ENCODE data around the gene PDIA5. TPM values are rescaled to one million over a fixed set of nuclear protein-coding genes. Genes with fewer than 3 reads are reported as not detected.

PDIA5 gene
- polyA plus RNA-seq, 1 donor (not counting 4 experiments of a cell fraction or from before 2014, with no cell fraction given): 29.8 TPM

GRCh38 chr3:123020709-123021108 is 46.1 kb upstream of the PDIA5 start:
- Histone ChIP-seq H3K9me1 (ENCODE audit: control insufficient read depth, extremely low read depth, insufficient read depth, low read length) (no peaks in the 10 kb centered on the region), H3K36me3 (ENCODE audit: control insufficient read depth in 2 of 2, extremely low read depth in 1 of 2, insufficient read depth in 2 of 2, low read length in 2 of 2) (no peaks in the 10 kb centered on the region), H3K9ac (ENCODE audit: control insufficient read depth, extremely low read depth, insufficient read depth, low read length) (no peak overlapping the region), H3K9me3 (ENCODE audit: control insufficient read depth, low read depth, low read length) (no peaks in the 10 kb centered on the region), H3K4me3 (ENCODE audit: control insufficient read depth in 2 of 3, extremely low read depth in 1 of 3, insufficient read depth in 2 of 3, low read depth in 1 of 3, low read length in 3 of 3) (no peak overlapping the region), H4K20me1 (ENCODE audit: control insufficient read depth, extremely low read depth, insufficient read depth, low read length) (peaks cover under 1% of the 10 kb centered on the region), H3K4me2 (ENCODE audit: control insufficient read depth, extremely low read depth, insufficient read depth, low read depth, low read length) (no peak overlapping the region), H2AFZ (ENCODE audit: control insufficient read depth, low read length) (no peak overlapping the region), H3K79me2 (ENCODE audit: control insufficient read depth, insufficient read depth, low read length) (no peaks in the 10 kb centered on the region), H3K4me1 (ENCODE audit: control insufficient read depth, extremely low read depth, insufficient read depth, low read length) (no peaks in the 10 kb centered on the region), H3K27ac (ENCODE audit: control insufficient read depth, insufficient read depth, low read length) (no peak overlapping the region), H3K27me3 (ENCODE audit: control insufficient read depth, extremely low read depth, insufficient read depth, low read length) (peaks cover 57% of the 10 kb centered on the region)
- DNase-seq (ENCODE audit: low read depth, low spot score) (no peak), FAIRE-seq (no peak)
- dilution Hi-C loops (cut with MboI; ENCODE audit: extremely low pct_ligation_motif_present, low sequenced_read_pairs): no loop called here
- no peak for TF ChIP-seq EZH2 (IDR thresholded peaks at IDR 0.05; ENCODE audit: low read length)
- TF ChIP-seq CTCF (optimal IDR thresholded peaks at IDR 0.05 in 1 of 3, IDR thresholded peaks at IDR 0.05 in 1 of 3, conservative IDR thresholded peaks at IDR 0.05 in 1 of 3; ENCODE audit: extremely low read depth in 1 of 3, insufficient read depth in 2 of 3, low read length in 3 of 3): no peak

GRCh38 chr3:123021388-123021787 is 45.4 kb upstream of the PDIA5 start:
- Histone ChIP-seq H3K27ac (ENCODE audit: control insufficient read depth, insufficient read depth, low read length) (no peak overlapping the region), H3K4me1 (ENCODE audit: control insufficient read depth, extremely low read depth, insufficient read depth, low read length) (no peaks in the 10 kb centered on the region), H2AFZ (ENCODE audit: control insufficient read depth, low read length) (no peak overlapping the region), H3K9me3 (ENCODE audit: control insufficient read depth, low read depth, low read length) (no peaks in the 10 kb centered on the region), H3K9me1 (ENCODE audit: control insufficient read depth, extremely low read depth, insufficient read depth, low read length) (no peaks in the 10 kb centered on the region), H3K4me3 (ENCODE audit: control insufficient read depth in 2 of 3, extremely low read depth in 1 of 3, insufficient read depth in 2 of 3, low read depth in 1 of 3, low read length in 3 of 3) (no peak overlapping the region), H3K79me2 (ENCODE audit: control insufficient read depth, insufficient read depth, low read length) (no peaks in the 10 kb centered on the region), H3K36me3 (ENCODE audit: control insufficient read depth in 2 of 2, extremely low read depth in 1 of 2, insufficient read depth in 2 of 2, low read length in 2 of 2) (no peaks in the 10 kb centered on the region), H3K4me2 (ENCODE audit: control insufficient read depth, extremely low read depth, insufficient read depth, low read depth, low read length) (no peak overlapping the region), H3K9ac (ENCODE audit: control insufficient read depth, extremely low read depth, insufficient read depth, low read length) (no peak overlapping the region), H3K27me3 (ENCODE audit: control insufficient read depth, extremely low read depth, insufficient read depth, low read length) (peaks cover 58% of the 10 kb centered on the region), H4K20me1 (ENCODE audit: control insufficient read depth, extremely low read depth, insufficient read depth, low read length) (peaks cover 4% of the 10 kb centered on the region)
- DNase-seq (ENCODE audit: low read depth, low spot score) (no peak), FAIRE-seq (no peak)
- dilution Hi-C loops (cut with MboI; ENCODE audit: extremely low pct_ligation_motif_present, low sequenced_read_pairs): no loop called here
- no peak for TF ChIP-seq EZH2 (IDR thresholded peaks at IDR 0.05; ENCODE audit: low read length)
- TF ChIP-seq CTCF (optimal IDR thresholded peaks at IDR 0.05 in 1 of 3, IDR thresholded peaks at IDR 0.05 in 1 of 3, conservative IDR thresholded peaks at IDR 0.05 in 1 of 3; ENCODE audit: extremely low read depth in 1 of 3, insufficient read depth in 2 of 3, low read length in 3 of 3): no peak

Measured in keratinocyte (primary cell).